ENCODE measurements around the gene ARSB.

GRCh38 chr5:78727786-78728761 lies 257.0 kb downstream of the ARSB start:
- TF ChIP-seq TAF1 (IDR thresholded peaks at IDR 0.05; ENCODE audit: borderline replicate concordance, insufficient read depth, low read length) (no peak), SIN3A (IDR thresholded peaks at IDR 0.05; ENCODE audit: borderline replicate concordance, insufficient read depth, low read length) (no peak), REST (IDR thresholded peaks at IDR 0.05; ENCODE audit: insufficient read depth in 1 of 2, low read depth in 2 of 2, low read length in 2 of 2) (no peak)

All from PFSK-1 (cell line).